Ovary (tissue), 3 donors: ENCODE data around the gene PRLH.

Source experiments
- CTCF ChIP-seq, 3 donors: fragments of 450-650 bp in 2 of 3; fragments of 200-600 bp in 1 of 3; IDR thresholded peaks; one replicate each; pipeline versions ENCODE4 v1.5.1 to v1.8.0; 2016 to 2022; ENCODE audit warnings: antibody characterized with exemption in 3 of 3, mild to moderate bottlenecking in 1 of 3
- EP300 ChIP-seq: sonication (generic); formaldehyde crosslinking; IDR thresholded peaks from one replicate; pipeline ENCODE4 v1.6.1; 2017; ENCODE audit warnings: antibody characterized with exemption
- POLR2A ChIP-seq: fragments of 450-650 bp; IDR thresholded peaks from one replicate; pipeline ENCODE4 v1.6.1; 2017; ENCODE audit warnings: antibody characterized with exemption, mild to moderate bottlenecking, moderate library complexity
- donor health status: DM: no; HTN: no; CAD: no.

- no peak for TF ChIP-seq CTCF (IDR thresholded peaks at IDR 0.05)
- no peak for TF ChIP-seq POLR2A
- TF ChIP-seq EP300: no peak
These were observed 38.6 kb upstream of the PRLH start for GRCh38 chr2:237527766-237528165.
